Right lobe of liver (tissue), 4 donors: ENCODE results near the gene C5orf34.

Source experiments
- CTCF ChIP-seq, 4 donors: fragments of 200-600 bp in 3 of 4; fragments of 450-650 bp in 1 of 4; IDR thresholded peaks; one replicate each; pipeline versions ENCODE4 v1.5.1 to v1.8.0; 2016 to 2022; ENCODE audit warnings: antibody characterized with exemption in 4 of 4, mild to moderate bottlenecking in 2 of 4
- POLR2A ChIP-seq: fragments of 450-650 bp; IDR thresholded peaks from one replicate; pipeline ENCODE4 v1.6.1; 2017; ENCODE audit warnings: antibody characterized with exemption, mild to moderate bottlenecking
- donor health status: DM: no; HTN: no; CAD: no.
- donor health status: DM: no; HTN: no; CAD: no.
- donor health status: DM: no; HTN: yes; CAD: no.

GRCh38 chr5:43530648-43531047, 15.7 kb upstream of the C5orf34 start:
- TF ChIP-seq CTCF (IDR thresholded peaks at IDR 0.05) (no peak), POLR2A (no peak)
